NCI-H82 (cell line): Measurements from ENCODE around the gene WASF3.
A peak's percentile ranks its signal among the peaks of the same experiment; 100 is the strongest.
"Not testable (repeated sequence)": the region's sequence is repeated elsewhere in the genome, so short reads cannot be mapped to it uniquely, and the experiment has no call there.

ENCODE experiments used
- DNase-seq: peaks from one replicate; lab custom pipeline; 2025; lab: John Stamatoyannopoulos, UW

Gene WASF3

GRCh38 chr13:26718872-26719271 lies 161.4 kb downstream of the WASF3 start:
- DNase-seq = no peak

GRCh38 chr13:26719356-26719945 lies 162.0 kb downstream of the WASF3 start:
- peak; percentile 71 for DNase-seq

- peak; percentile 77 for DNase-seq
These were observed 164.0 kb downstream of the WASF3 start for GRCh38 chr13:26721251-26722121.

GRCh38 chr13:26722321-26722720 lies 164.8 kb downstream of the WASF3 start:
- DNase-seq = no peak

- DNase-seq = not testable (repeated sequence)
These were observed 166.1 kb downstream of the WASF3 start for GRCh38 chr13:26723620-26724019.

GRCh38 chr13:26726684-26727083 lies 169.2 kb downstream of the WASF3 start:
- DNase-seq = no peak

- DNase-seq = no peak
These were observed 169.6 kb downstream of the WASF3 start for GRCh38 chr13:26727122-26727521.

GRCh38 chr13:26727633-26728032 lies 170.2 kb downstream of the WASF3 start:
- no peak for DNase-seq

- no peak for DNase-seq
These were observed 178.2 kb downstream of the WASF3 start for GRCh38 chr13:26735677-26736076.
